ENCODE measurements around the gene ANO3. TPM values are rescaled to one million over a fixed set of nuclear protein-coding genes. Genes with fewer than 3 reads are reported as not detected.

Gene ANO3
- total RNA-seq, 2 donors from 2014 or later = not detected

DNA sequence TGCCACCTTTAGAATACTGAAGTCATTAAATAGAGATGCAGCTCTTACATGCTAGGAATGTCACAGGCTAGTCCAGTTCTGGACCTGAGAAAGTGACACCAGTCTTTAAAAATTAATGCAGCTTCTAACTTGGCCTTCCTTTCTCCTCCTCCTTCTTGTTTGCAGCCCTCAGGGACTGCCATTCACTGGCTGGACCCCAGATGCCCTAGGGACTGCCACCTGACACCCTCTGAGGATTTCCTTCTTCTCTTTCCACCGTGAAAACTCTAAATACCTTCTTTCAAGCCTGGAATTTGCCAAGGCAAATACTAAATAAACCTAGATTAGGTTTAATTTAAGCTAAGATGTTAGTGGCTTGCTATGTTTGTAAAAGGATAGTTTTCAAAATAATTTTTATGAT is 161.7 kb downstream of the ANO3 start:
- Mint-ChIP-seq H3K27me3 (no peaks in the 10 kb centered on the region), H3K4me1 (no peaks in the 10 kb centered on the region), H3K4me3 (no peak overlapping the region), H3K9me3 (peaks cover 7% of the 10 kb centered on the region), H3K36me3 (ENCODE audit: low read depth) (no peaks in the 10 kb centered on the region), H3K27ac (no peak overlapping the region)
- ATAC-seq (replicated peaks) = no peak

DNA sequence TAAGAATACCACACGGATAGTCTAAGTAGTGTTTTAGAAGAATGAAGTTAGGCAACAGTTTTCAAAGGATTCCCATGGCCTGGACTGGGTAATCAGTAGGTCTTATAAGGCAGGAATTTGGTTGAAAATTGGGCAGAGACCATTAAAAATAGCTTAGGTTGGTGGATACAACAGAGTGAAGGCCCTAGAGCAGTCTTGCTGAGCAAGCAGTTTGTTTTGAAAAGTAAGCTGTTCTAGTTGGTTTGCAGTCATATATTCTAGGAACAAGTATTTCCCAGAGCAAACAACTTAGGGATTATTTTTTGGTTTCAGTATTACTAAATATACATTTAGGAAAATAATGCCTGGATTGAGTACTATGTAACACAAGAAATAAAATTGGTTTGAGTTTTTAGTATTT is 175.3 kb downstream of the ANO3 start:
- H3K27ac Mint-ChIP-seq = no peak overlapping the region
- H3K4me1 Mint-ChIP-seq = no peaks in the 10 kb centered on the region
- H3K27me3 Mint-ChIP-seq = no peaks in the 10 kb centered on the region
- H3K4me3 Mint-ChIP-seq = no peak overlapping the region
- no peaks in the 10 kb centered on the region for H3K36me3 Mint-ChIP-seq (ENCODE audit: low read depth)
- ATAC-seq (replicated peaks) = no peak
- H3K9me3 Mint-ChIP-seq = peaks cover 20% of the 10 kb centered on the region

DNA sequence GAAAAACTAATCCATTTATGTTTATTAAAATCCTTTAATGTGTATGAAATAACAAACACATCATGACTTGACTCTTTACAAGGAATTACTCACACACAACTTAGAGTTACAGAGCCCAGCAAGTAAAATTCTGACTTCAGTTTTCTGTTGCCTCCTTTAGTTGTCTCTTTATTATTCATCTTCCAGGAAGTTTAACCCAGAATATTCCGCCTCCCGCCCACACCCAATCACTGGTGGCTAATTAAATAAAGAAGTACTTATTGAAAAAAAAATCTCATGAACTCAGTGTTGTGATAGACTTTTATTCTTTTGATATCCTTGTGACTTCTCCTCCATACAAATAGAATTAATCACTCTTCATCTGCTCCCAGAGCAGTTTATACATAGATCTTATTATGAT is 178.2 kb downstream of the ANO3 start:
- Mint-ChIP-seq H3K4me1 (no peaks in the 10 kb centered on the region), H3K27me3 (no peaks in the 10 kb centered on the region), H3K4me3 (no peak overlapping the region), H3K9me3 (peaks cover 19% of the 10 kb centered on the region), H3K27ac (no peak overlapping the region), H3K36me3 (ENCODE audit: low read depth) (no peaks in the 10 kb centered on the region)
- no peak for ATAC-seq (replicated peaks)

DNA sequence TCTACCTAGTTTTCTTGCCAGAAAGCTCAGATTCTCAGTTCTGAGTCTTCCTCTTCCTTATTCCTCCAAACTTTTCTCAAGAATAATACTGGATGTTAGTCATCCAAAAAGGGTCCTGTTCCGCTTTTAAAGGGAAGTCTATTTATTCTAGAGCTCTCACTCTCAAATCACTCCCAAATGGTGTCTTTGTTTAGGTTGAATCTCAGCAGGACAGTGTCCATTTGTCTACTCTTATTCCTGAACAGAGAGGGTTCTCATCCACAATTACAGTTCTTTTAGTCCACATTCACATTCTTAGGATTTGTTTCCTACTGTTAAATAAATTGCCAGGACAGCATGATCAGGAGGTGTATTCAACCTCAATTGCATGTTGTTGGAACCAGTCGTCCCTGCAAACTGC is 178.8 kb downstream of the ANO3 start:
- H3K27me3 Mint-ChIP-seq = no peaks in the 10 kb centered on the region
- H3K9me3 Mint-ChIP-seq = peaks cover 16% of the 10 kb centered on the region
- no peaks in the 10 kb centered on the region for H3K4me1 Mint-ChIP-seq
- H3K4me3 Mint-ChIP-seq = no peak overlapping the region
- H3K27ac Mint-ChIP-seq = no peak overlapping the region
- no peak for ATAC-seq (replicated peaks)
- H3K36me3 Mint-ChIP-seq (ENCODE audit: low read depth) = no peaks in the 10 kb centered on the region

DNA sequence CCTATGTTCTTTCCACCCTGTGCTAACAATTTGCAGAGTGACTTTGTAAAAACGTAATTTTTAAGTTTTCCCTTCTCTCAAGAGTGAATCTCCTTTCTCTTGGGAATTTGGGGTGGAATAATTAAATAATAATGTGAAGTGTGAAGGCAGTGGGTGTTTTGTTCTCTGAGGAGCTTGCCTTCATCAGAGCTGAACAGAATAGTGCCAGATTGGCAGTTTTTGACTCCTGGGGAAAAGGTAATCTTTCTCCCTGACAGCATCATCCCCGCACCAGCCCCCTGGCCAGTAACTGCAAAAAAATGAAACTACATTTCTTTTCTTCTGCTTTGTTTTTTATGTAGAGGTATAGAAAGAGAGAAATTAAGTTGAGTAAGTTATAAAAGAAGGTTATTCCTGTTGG is 180.3 kb downstream of the ANO3 start:
- H3K4me3 Mint-ChIP-seq = no peak overlapping the region
- no peaks in the 10 kb centered on the region for H3K36me3 Mint-ChIP-seq (ENCODE audit: low read depth)
- H3K9me3 Mint-ChIP-seq = peaks cover 16% of the 10 kb centered on the region
- no peaks in the 10 kb centered on the region for H3K27me3 Mint-ChIP-seq
- no peak overlapping the region for H3K27ac Mint-ChIP-seq
- no peak for ATAC-seq (replicated peaks)
- no peaks in the 10 kb centered on the region for H3K4me1 Mint-ChIP-seq

DNA sequence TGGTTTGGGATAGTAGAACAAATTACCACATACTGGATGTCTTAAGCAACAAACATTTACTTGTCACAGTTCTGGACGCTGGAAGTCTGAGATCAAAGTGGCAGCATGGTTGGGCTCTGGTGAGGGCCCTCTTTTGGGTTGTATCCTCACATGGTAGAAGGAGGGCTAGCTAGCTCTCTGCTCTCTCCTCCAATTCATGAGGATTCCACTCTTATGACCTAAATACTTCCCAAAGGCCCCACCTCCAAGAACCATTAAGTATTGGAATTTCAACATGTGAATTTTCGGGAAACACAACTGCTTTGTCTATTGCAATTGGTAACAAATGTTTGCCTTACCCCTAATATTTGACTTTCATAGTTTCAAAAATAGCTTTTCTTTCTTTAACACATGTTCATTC is 187.5 kb downstream of the ANO3 start:
- Mint-ChIP-seq H3K9me3 (peaks cover 7% of the 10 kb centered on the region), H3K4me3 (no peak overlapping the region), H3K27me3 (no peaks in the 10 kb centered on the region), H3K27ac (no peak overlapping the region), H3K4me1 (no peaks in the 10 kb centered on the region), H3K36me3 (ENCODE audit: low read depth) (no peaks in the 10 kb centered on the region)
- no peak for ATAC-seq (replicated peaks)

DNA sequence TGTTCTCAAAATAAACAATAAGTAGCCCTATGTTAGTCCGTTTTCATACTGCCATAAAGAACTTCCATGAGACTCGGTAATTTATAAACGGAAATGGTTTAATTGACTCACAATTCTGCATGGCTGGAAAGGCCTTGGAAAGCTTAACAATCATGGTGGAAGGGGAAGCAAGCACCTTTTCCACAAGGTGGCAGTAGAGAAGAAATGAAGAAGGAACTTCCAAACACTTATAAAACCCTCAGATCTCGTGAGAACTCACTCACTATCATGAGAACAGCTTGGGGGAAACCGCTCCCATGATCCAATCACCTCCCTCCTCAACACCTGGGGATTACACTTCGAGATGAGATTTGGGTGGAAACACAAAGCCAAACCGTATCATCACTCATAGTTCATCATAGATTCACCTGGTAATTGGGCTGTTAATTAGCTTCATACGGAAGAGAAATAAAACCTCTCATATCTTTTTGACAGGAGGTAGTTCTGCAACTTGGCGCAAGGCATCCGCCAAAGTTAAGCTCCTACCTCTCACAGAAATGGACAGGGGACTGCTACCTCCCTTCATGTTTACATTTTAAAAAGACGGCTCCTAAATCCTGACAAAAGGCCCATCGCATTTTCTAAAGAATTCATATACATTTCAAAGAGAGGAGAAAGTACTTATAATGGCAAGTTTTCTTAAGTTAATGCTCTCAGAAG is 191.1 kb downstream of the ANO3 start:
- ATAC-seq (replicated peaks) = no peak

DNA sequence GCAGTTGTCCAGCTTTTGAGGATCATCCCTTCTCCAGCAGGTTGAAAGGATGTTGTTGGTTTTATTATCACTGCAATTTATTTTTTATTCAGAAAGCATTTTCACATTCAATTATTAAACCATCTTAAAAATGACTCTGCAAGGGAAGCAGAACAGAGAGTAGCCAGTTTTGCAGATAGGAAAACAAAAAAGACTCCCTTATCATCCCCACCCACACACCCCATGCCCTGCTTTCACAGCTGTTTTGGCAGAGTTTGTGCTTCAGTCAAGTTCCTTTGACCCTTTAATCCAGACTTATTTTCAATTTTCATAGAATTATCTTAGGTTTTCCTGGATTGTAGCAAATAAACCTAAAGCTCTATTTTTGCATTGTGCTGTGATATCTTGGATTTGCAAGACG is 195.8 kb downstream of the ANO3 start:
- Mint-ChIP-seq H3K36me3 (ENCODE audit: low read depth) (no peaks in the 10 kb centered on the region), H3K27me3 (no peaks in the 10 kb centered on the region), H3K27ac (no peak overlapping the region), H3K4me3 (no peak overlapping the region), H3K4me1 (no peaks in the 10 kb centered on the region), H3K9me3 (no peaks in the 10 kb centered on the region)
- no peak for ATAC-seq (replicated peaks)

More for the DNA sequence above, 191.1 kb downstream of the ANO3 start:
- H3K27ac Mint-ChIP-seq = no peak overlapping the region
- no peaks in the 10 kb centered on the region for H3K4me1 Mint-ChIP-seq
- H3K4me3 Mint-ChIP-seq = no peak overlapping the region
- peaks cover 5% of the 10 kb centered on the region for H3K9me3 Mint-ChIP-seq
- no peaks in the 10 kb centered on the region for H3K36me3 Mint-ChIP-seq (ENCODE audit: low read depth)
- H3K27me3 Mint-ChIP-seq = no peaks in the 10 kb centered on the region

DNA sequence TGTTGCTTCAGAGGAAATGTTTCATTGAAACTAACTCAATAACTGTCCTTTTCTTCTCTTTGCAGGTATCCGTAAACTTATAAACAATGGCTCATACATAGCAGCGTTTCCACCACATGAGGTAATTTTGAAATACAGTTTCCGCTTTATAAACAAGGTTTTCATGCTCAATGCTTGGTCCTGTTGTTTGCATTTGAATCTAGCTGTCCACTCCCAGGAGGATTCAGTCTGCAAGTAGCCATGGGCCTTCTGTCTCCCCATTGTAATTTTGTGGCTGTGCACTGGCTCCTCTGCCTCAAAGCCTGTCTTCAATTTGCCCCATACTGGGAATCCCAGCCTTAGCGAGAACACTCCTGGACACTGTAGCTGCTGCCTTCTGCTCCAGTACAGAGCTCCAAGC is 205.4 kb downstream of the ANO3 start:
- H3K9me3 Mint-ChIP-seq = peaks cover 4% of the 10 kb centered on the region
- H3K4me1 Mint-ChIP-seq = no peaks in the 10 kb centered on the region
- no peaks in the 10 kb centered on the region for H3K27me3 Mint-ChIP-seq
- no peak overlapping the region for H3K27ac Mint-ChIP-seq
- no peaks in the 10 kb centered on the region for H3K36me3 Mint-ChIP-seq (ENCODE audit: low read depth)
- no peak overlapping the region for H3K4me3 Mint-ChIP-seq
- ATAC-seq (replicated peaks) = no peak

DNA sequence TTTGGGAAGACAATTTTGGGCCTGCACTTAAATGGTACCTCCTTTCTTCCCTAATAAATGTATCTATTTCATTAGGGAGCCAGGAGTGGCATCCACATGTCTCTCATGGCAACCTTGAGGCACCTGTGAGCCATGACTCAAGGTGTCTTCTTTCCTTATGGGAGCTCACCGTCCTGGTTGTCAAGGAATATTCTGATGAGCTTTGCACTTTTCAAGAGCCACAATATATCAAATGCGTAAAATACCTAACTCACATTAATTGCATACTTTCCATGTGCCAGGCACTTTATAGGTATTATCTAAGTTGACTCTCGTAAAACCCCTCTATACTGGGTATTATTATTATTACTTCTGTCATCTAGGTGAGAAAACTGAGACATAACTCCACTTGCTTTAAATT is 207.6 kb downstream of the ANO3 start:
- Mint-ChIP-seq H3K27me3 (no peaks in the 10 kb centered on the region), H3K9me3 (peaks cover 8% of the 10 kb centered on the region)
- ATAC-seq (replicated peaks) = no peak

DNA sequence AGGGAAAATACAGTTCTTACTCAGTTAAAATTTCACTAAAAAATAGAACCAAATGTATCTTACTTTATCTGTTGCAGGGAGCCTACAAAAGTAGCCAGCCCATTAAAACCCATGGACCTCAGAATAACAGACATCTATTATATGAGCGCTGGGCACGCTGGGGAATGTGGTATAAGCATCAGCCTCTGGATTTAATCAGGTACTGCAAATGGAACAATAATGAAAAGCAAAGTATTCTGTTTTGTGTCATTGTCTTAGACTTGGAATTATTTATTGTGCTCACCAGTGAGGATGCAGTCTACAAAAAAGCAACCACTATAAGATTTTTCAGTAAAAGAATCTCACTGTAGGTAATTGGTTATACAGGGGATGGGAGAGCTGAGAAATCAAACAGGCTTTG is 209.9 kb downstream of the ANO3 start:
- H3K4me1 Mint-ChIP-seq = no peaks in the 10 kb centered on the region
- H3K36me3 Mint-ChIP-seq (ENCODE audit: low read depth) = no peaks in the 10 kb centered on the region
- no peak overlapping the region for H3K27ac Mint-ChIP-seq
- ATAC-seq (replicated peaks) = no peak
- no peak overlapping the region for H3K4me3 Mint-ChIP-seq
- no peaks in the 10 kb centered on the region for H3K27me3 Mint-ChIP-seq
- peaks cover 8% of the 10 kb centered on the region for H3K9me3 Mint-ChIP-seq

More for the DNA sequence above, 207.6 kb downstream of the ANO3 start:
- Mint-ChIP-seq H3K36me3 (ENCODE audit: low read depth) (no peaks in the 10 kb centered on the region), H3K4me1 (no peaks in the 10 kb centered on the region), H3K27ac (no peak overlapping the region), H3K4me3 (no peak overlapping the region)

DNA sequence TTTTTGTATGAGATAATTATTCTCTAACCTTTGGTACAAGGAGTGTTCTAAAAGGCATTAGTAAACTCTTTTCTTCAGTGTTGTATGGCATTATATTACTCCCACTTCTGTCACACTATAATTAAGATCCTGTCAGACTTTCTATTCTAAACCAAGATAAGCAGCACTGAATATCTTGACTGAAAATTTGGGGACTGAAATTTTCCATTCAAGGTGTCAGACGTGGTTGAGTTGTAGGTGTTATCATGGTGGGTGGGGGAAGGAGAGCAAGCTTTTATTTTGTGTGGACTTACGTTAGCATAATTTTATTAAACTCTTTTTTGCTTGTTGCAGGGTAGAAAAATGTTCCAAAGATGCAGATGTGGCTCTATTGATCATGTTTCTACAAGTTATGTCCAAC is 217.2 kb downstream of the ANO3 start:
- no peak overlapping the region for H3K27ac Mint-ChIP-seq
- no peak overlapping the region for H3K4me3 Mint-ChIP-seq
- H3K9me3 Mint-ChIP-seq = peaks cover 3% of the 10 kb centered on the region
- no peaks in the 10 kb centered on the region for H3K36me3 Mint-ChIP-seq (ENCODE audit: low read depth)
- H3K27me3 Mint-ChIP-seq = no peaks in the 10 kb centered on the region
- no peaks in the 10 kb centered on the region for H3K4me1 Mint-ChIP-seq
- ATAC-seq (replicated peaks) = no peak

DNA sequence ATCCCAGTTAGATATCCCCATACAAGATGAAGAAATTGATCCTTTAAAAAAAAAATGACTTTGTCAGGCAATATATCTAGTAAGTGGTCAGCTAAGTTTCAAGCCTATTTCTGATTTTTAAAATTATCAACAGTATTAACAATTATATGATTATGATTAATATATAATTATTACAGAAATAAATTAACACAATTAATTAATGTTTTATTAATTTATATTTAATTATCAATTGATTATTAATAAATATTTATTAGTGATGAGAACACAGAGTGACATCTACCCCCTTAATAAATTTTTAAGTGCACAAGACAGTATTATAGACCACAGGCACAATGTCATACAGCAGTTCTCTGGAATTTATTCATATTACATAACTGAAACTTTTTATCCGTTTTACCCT is 218.1 kb downstream of the ANO3 start:
- Mint-ChIP-seq H3K4me1 (no peaks in the 10 kb centered on the region), H3K4me3 (no peak overlapping the region), H3K9me3 (peaks cover 3% of the 10 kb centered on the region), H3K27me3 (no peaks in the 10 kb centered on the region), H3K36me3 (ENCODE audit: low read depth) (no peaks in the 10 kb centered on the region), H3K27ac (no peak overlapping the region)
- no peak for ATAC-seq (replicated peaks)

DNA sequence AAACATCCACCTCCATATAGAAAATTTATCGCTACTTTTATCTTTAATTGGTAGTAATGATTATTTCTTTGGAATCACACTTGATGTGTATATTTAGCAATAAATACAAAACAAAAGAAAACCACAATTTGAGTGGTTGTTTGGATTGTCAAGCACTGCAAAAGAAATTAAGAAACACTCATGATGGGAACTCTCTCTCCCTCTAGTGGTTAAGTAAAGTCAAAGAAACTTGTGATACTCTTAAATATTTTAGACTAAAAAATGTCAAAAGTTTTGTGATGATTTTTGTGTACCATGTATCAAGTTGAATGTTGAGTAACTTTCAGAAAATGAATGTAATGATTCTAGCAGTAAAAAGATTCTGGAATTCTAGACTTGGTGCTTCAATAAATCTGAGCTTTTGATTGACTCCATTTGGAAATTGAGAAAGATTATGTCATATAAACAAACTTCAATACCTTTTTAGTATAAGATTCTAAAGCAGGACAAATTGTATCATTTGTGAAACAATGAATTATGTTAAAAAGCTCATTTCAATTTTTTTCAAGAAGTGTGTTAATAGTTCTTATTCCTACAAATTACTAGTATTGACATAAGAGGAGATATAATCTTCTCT is 219.4 kb downstream of the ANO3 start:
- Mint-ChIP-seq H3K9me3 (peaks cover 3% of the 10 kb centered on the region), H3K27me3 (no peaks in the 10 kb centered on the region), H3K27ac (no peak overlapping the region), H3K36me3 (ENCODE audit: low read depth) (no peaks in the 10 kb centered on the region), H3K4me3 (no peak overlapping the region), H3K4me1 (no peaks in the 10 kb centered on the region)
- ATAC-seq (replicated peaks) = no peak

DNA sequence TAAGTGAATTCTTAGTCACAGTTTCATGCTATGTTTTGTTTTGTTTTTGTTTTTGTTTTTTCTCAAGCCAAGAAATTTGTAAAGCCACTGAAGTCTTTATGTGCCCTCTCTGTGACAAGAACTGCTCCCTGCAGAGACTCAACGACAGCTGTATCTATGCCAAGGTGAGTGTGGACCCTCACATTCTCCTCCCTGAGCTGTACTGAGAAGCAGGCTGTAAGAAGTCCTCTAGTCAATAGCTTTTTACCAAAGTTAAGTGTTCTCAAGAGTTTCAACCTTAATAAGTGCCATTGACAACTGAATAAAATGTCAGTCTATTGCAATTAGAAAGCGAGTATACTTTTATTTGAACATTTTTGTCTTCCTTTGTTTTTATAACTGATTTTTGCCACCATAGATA is 221.3 kb downstream of the ANO3 start:
- ATAC-seq (replicated peaks) = no peak
- no peak overlapping the region for H3K4me3 Mint-ChIP-seq
- H3K36me3 Mint-ChIP-seq (ENCODE audit: low read depth) = no peaks in the 10 kb centered on the region
- peaks cover 3% of the 10 kb centered on the region for H3K9me3 Mint-ChIP-seq
- no peaks in the 10 kb centered on the region for H3K27me3 Mint-ChIP-seq
- H3K4me1 Mint-ChIP-seq = no peaks in the 10 kb centered on the region
- H3K27ac Mint-ChIP-seq = no peak overlapping the region

All from activated T-helper 17 cell treated with anti-CD3 and anti-CD28 coated beads, Interleukin-2, amount 50 U/mL, for 72 hours (primary cell).